SK-N-SH (cell line): ENCODE results near the gene UCK2. TPM values are rescaled to one million over a fixed set of nuclear protein-coding genes. Genes with fewer than 3 reads are reported as not detected.

ENCODE experiments used
- CTCF ChIA-PET: fragments of 300-600, 350-600 bp; formaldehyde crosslinking; extraction: SDS; loops from one replicate; lab custom pipeline; 2021; lab: Yijun Ruan, JAX
- POLR2A ChIA-PET: fragments of 350-600 bp; sonication (Branson Sonifier 250); formaldehyde crosslinking; extraction: SDS; loops from one replicate; lab custom pipeline; 2020; ENCODE audit warnings: antibody characterized with exemption, inconsistent platforms; lab: Yijun Ruan, JAX
- DNase-seq: peaks from one replicate; pipeline ENCODE4 v3.0.0; 2012
- H2AFZ ChIP-seq: fragments of 200-600 bp; sonication (generic); 2 replicates; pipeline ENCODE4 v1.8.1; 2016; ENCODE audit warnings: antibody characterized with exemption, mild to moderate bottlenecking, low read depth
- H3F3A ChIP-seq: fragments of 200-600 bp; sonication (generic); replicated peaks from 2 replicates; pipeline ENCODE3; 2016; ENCODE audit warnings: antibody characterized with exemption, mild to moderate bottlenecking; ENCODE audit not compliant: insufficient read depth
- H3K27ac ChIP-seq, 2 experiments: fragments of 200-500 bp in 1 of 2; fragments of 200-600 bp in 1 of 2; sonication (Bioruptor generic) in 1 of 2; sonication (generic), shearing (Covaris generic) in 1 of 2; 2 replicates each; pipeline versions ENCODE4 v1.5.1 to v1.6.1; 2014 to 2016; ENCODE audit warnings: low read depth in 2 of 2, inconsistent platforms in 1 of 2, low read length in 1 of 2, mild to moderate bottlenecking in 1 of 2, mixed read lengths in 1 of 2
- H3K27me3 ChIP-seq: fragments of 200-600 bp; sonication (generic), shearing (Covaris generic); 2 replicates; pipeline ENCODE4 v1.6.1; 2016; ENCODE audit warnings: mixed run types; ENCODE audit not compliant: insufficient read depth
- H3K36me3 ChIP-seq, 2 experiments: fragments of 200-500 bp in 1 of 2; fragments of 200-600 bp in 1 of 2; sonication (Bioruptor generic) in 1 of 2; sonication (generic) in 1 of 2; replicated peaks in 1 of 2; 2 replicates each; pipeline versions ENCODE3 to v1.5.1; 2014 to 2016; ENCODE audit warnings: low read length in 1 of 2, mild to moderate bottlenecking in 1 of 2; ENCODE audit not compliant: insufficient read depth in 2 of 2, control insufficient read depth in 1 of 2
- H3K4me1 ChIP-seq, 2 experiments: fragments of 200-500 bp in 1 of 2; fragments of 200-600 bp in 1 of 2; sonication (Bioruptor generic) in 1 of 2; sonication (generic), shearing (Covaris generic) in 1 of 2; 2 replicates each; pipeline versions ENCODE4 v1.5.1 to v1.6.1; 2014 to 2016; ENCODE audit warnings: low read depth in 1 of 2, low read length in 1 of 2, mixed run types in 1 of 2; ENCODE audit not compliant: insufficient read depth in 2 of 2, control insufficient read depth in 1 of 2
- H3K4me2 ChIP-seq: fragments of 200-600 bp; sonication (generic), shearing (Covaris generic); 2 replicates; pipeline ENCODE4 v1.6.1; 2017; ENCODE audit warnings: mixed run types
- H3K4me3 ChIP-seq, 2 experiments: fragments of 200-500 bp in 1 of 2; fragments of 200-600 bp in 1 of 2; sonication (Bioruptor generic) in 1 of 2; sonication (generic), shearing (Covaris generic) in 1 of 2; 2 replicates each; pipeline versions ENCODE4 v1.5.1 to v1.8.1; 2014 to 2016; ENCODE audit warnings: low read depth in 2 of 2, inconsistent platforms in 1 of 2, low read length in 1 of 2, mild to moderate bottlenecking in 1 of 2, mixed read lengths in 1 of 2, moderate library complexity in 1 of 2
- H3K79me2 ChIP-seq: fragments of 200-600 bp; sonication (generic); 2 replicates; pipeline ENCODE4 v1.8.1; 2017; ENCODE audit warnings: mild to moderate bottlenecking; ENCODE audit not compliant: insufficient read depth
- H3K9ac ChIP-seq: fragments of 200-600 bp; sonication (generic); 2 replicates; pipeline ENCODE4 v1.6.1; 2017; ENCODE audit warnings: mixed run types
- H3K9me2 ChIP-seq: fragments of 200-600 bp; sonication (generic); 2 replicates; pipeline ENCODE4 v1.6.1; 2017; ENCODE audit warnings: mixed run types
- H3K9me3 ChIP-seq: fragments of 200-600 bp; sonication (generic); 2 replicates; pipeline ENCODE4 v1.6.1; 2017; ENCODE audit warnings: mixed run types, mild to moderate bottlenecking, moderate library complexity
- H4K20me1 ChIP-seq: fragments of 200-600 bp; sonication (generic); 2 replicates; pipeline ENCODE4 v1.6.1; 2017; ENCODE audit warnings: mild to moderate bottlenecking, mixed run types; ENCODE audit not compliant: insufficient read depth
- CTCF ChIP-seq: fragments of 200-600 bp; sonication (generic); IDR thresholded peaks from 2 replicates; pipeline ENCODE4 v1.6.1; 2017; ENCODE audit warnings: antibody characterized with exemption, mild to moderate bottlenecking, moderate library complexity
- EP300 ChIP-seq, 2 experiments: IDR thresholded peaks; 2 replicates each; pipeline versions ENCODE4 v1.4.0 to v1.6.1; 2012; ENCODE audit warnings: borderline replicate concordance in 1 of 2, low read depth in 1 of 2, low read length in 1 of 2
- EZH2phosphoT487 ChIP-seq: fragments of 200-600 bp; sonication (generic); IDR thresholded peaks from 2 replicates; pipeline ENCODE4 v1.6.1; 2017; ENCODE audit warnings: low read depth, mixed run types, mild to moderate bottlenecking, antibody characterized with exemption, moderate library complexity, borderline replicate concordance
- FOXJ3 ChIP-seq: sonication (generic); formaldehyde crosslinking; IDR thresholded peaks from 2 replicates; pipeline ENCODE4 v1.5.1; 2020; ENCODE audit warnings: mild to moderate bottlenecking, missing genetic modification reagents
- IRF3 ChIP-seq: fragments of 150-350 bp; IDR thresholded peaks from 2 replicates; pipeline ENCODE4 v1.6.1; 2016; ENCODE audit warnings: mild to moderate bottlenecking, low read depth, low read length
- JUND ChIP-seq: IDR thresholded peaks from 2 replicates; pipeline ENCODE4 v1.4.0; 2012
- MXI1 ChIP-seq: IDR thresholded peaks from 2 replicates; pipeline ENCODE4 v1.6.1; 2012; ENCODE audit warnings: mild to moderate bottlenecking, low read depth, low read length, improper control_type of control experiment
- NFIC ChIP-seq: IDR thresholded peaks from 2 replicates; pipeline ENCODE4 v1.4.0; 2012; ENCODE audit warnings: borderline replicate concordance
- POLR2AphosphoS5 ChIP-seq: IDR thresholded peaks from 2 replicates; pipeline ENCODE4 v1.6.1; 2012; ENCODE audit warnings: low read depth, low read length
- RCOR1 ChIP-seq: fragments of 150-350 bp; IDR thresholded peaks from 2 replicates; pipeline ENCODE4 v1.6.1; 2017; ENCODE audit warnings: antibody characterized with exemption, low read length
- RXRA ChIP-seq: IDR thresholded peaks from 2 replicates; pipeline ENCODE4 v1.4.0; 2012; ENCODE audit warnings: low read depth, mild to moderate bottlenecking, borderline replicate concordance
- SIN3A ChIP-seq: IDR thresholded peaks from 2 replicates; pipeline ENCODE4 v1.6.1; 2012; ENCODE audit warnings: low read depth, mild to moderate bottlenecking, low read length, moderate library complexity, borderline replicate concordance
- SMC3 ChIP-seq: IDR thresholded peaks from 2 replicates; pipeline ENCODE4 v1.6.1; 2012; ENCODE audit warnings: low read depth, low read length, improper control_type of control experiment
- TAF1 ChIP-seq: IDR thresholded peaks from 2 replicates; pipeline ENCODE4 v1.6.1; 2012; ENCODE audit warnings: low read depth, mild to moderate bottlenecking, low read length, moderate library complexity, borderline replicate concordance
- USF1 ChIP-seq: IDR thresholded peaks from 2 replicates; pipeline ENCODE4 v1.4.0; 2012; ENCODE audit warnings: low read depth, borderline replicate concordance
- WGBS: methylation state at CpG from one replicate; pipeline ENCODE4 v1.1.6; 2017; ENCODE audit warnings: low lambda C conversion rate; 5-methylcytosine and 5-hydroxymethylcytosine counted together
- polyA plus RNA-seq, 3 experiments: library from polyadenylated mRNA; depleted of rRNA; stranded (reverse); fragments of >200 nt; gene quantifications; 2 replicates each; pipeline ENCODE4 v1.2.3, GENCODE V29; 2012

The UCK2 gene
- polyA plus RNA-seq, 1 of the 3 experiments (the other 2 are of a cell fraction) = 53.7 TPM

- TF ChIP-seq CTCF (no peak), NFIC (peak; percentile 64), MXI1 (no peak), SIN3A (peak; percentile 96), RCOR1 (no peak), FOXJ3 (CRISPR knock-in tag) (no peak), RXRA (peak; percentile 66; the same call in 1 of the 2 replicates), USF1 (peak; percentile 83), TAF1 (0 out of 2 replicates have a peak, but pooled peaks have one; percentile 31)
Observed at GRCh38 chr1:165898837-165899236, 71.4 kb downstream of the UCK2 start (continued).

DNA sequence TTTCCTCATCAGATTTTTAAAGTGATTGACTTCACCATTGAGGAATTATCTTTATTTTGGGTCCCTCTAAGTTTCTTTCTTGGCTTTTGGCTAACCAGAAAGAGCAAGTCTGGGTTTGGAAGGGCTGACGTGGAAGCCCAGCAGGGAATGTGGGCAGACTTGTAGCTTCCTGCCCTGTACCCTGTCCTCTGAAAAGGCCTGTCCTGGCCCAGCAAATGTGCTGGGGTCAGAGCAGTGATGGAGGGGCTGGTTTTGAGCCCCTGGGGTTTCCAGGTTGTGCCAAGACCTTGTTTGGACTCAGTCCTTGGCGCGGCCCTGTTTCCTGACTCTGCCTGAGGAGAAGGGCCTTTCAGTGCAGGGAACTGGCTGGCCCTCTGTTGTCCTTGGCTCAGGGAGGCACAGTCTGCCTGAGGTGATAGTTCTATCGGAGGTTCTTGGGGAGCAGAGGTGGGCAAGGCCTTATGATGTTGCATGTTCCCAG is 72.1 kb downstream of the UCK2 start:
- Histone ChIP-seq H3K9ac (peak overlapping the region; percentile 23; the same call in 1 of the 2 replicates), H4K20me1 (no peaks in the 10 kb centered on the region), H3K27ac (peak overlapping the region; percentile 80 to 81), H3K9me2 (no peaks in the 10 kb centered on the region), H3K4me2 (peak overlapping the region; percentile 46), H3K27me3 (no peaks in the 10 kb centered on the region), H3F3A (peaks cover 29% of the 10 kb centered on the region), H3K79me2 (peaks cover 17% of the 10 kb centered on the region; the same call in 1 of the 2 replicates), H3K36me3 (peaks cover 0 to 14% of the 10 kb centered on the region in 2 experiments), H2AFZ (no peak overlapping the region), H3K4me3 (no peak overlapping the region), H3K9me3 (no peaks in the 10 kb centered on the region), H3K4me1 (peaks cover 49 to 51% of the 10 kb centered on the region in 2 experiments)
- WGBS = 89% methylated on average over 1 of the region's 4 CpGs
- TF ChIP-seq SMC3 (no peak), EP300 (IDR thresholded peaks at IDR 0.05; ENCODE audit: borderline replicate concordance in 1 of 2, low read depth in 1 of 2, low read length in 1 of 2) (no peak), JUND (no peak), RCOR1 (no peak), IRF3 (no peak), EZH2phosphoT487 (no peak), MXI1 (no peak), POLR2AphosphoS5 (no peak), RXRA (no peak)
- ChIA-PET CTCF (interaction anchor here (1.6 kb wide), 1 partner anchor 28 kb away, joined by 3 read pairs; no protein-coding TSS in a partner anchor), POLR2A (no interaction called here)
- DNase-seq = no peak
